Psoas muscle (tissue), 8 donors: Measurements from ENCODE around the gene MEG3. TPM values are rescaled to one million over a fixed set of nuclear protein-coding genes. Genes with fewer than 3 reads are reported as not detected.
A peak's percentile ranks its signal among the peaks of the same experiment; 100 is the strongest.

Experiments
- ATAC-seq, 4 donors: fragments of 200-7000 bp; cut with Tn5 transposase; one replicate each; pipeline ENCODE4 v1.9.1; 2020; ENCODE audit warnings: moderate library complexity in 3 of 4, mild to moderate bottlenecking in 2 of 4
- DNase-seq, 2 donors: peaks; one replicate each; pipeline ENCODE4 v3.0.0-alpha.2; 2020
- H3K27ac ChIP-seq: fragments of 200-600 bp; one replicate; pipeline ENCODE4 v1.8.0; 2022
- H3K27me3 ChIP-seq, 3 donors: fragments of 200-600 bp in 1 of 3; one replicate each; pipeline versions ENCODE4 v1.6.1 to v1.8.0; 2013 to 2022; ENCODE audit warnings: low read length in 2 of 3, mild to moderate bottlenecking in 2 of 3, moderate library complexity in 1 of 3; ENCODE audit not compliant: insufficient read depth in 3 of 3
- H3K36me3 ChIP-seq, 2 donors: fragments of 200-600 bp in 1 of 2; one replicate each; pipeline versions ENCODE4 v1.6.1 to v1.8.0; 2013 to 2022; ENCODE audit warnings: low read depth in 1 of 2, mild to moderate bottlenecking in 1 of 2, moderate library complexity in 1 of 2; ENCODE audit not compliant: insufficient read depth in 1 of 2
- H3K4me1 ChIP-seq: fragments of 200-600 bp; one replicate; pipeline ENCODE4 v1.8.0; 2022
- H3K4me3 ChIP-seq: fragments of 200-600 bp; one replicate; pipeline ENCODE4 v1.8.0; 2022; ENCODE audit warnings: mild to moderate bottlenecking
- H3K9me3 ChIP-seq: fragments of 200-600 bp; one replicate; pipeline ENCODE4 v1.8.0; 2022
- CTCF ChIP-seq: fragments of 200-600 bp; IDR thresholded peaks from one replicate; pipeline ENCODE4 v1.8.0; 2022; ENCODE audit warnings: antibody characterized with exemption
- WGBS, 3 donors: extraction: QIAGEN DNeasy Blood & Tissue Kit; methylation state at CpG; one replicate each; pipeline versions ENCODE4 v1.1.6 to v1.1.7; 2013; 5-methylcytosine and 5-hydroxymethylcytosine counted together
- intact Hi-C, 2 donors: fragments of 100-400 bp; cut with DNase I; formaldehyde crosslinking; loops; one replicate each; pipeline versions ENCODE4 v1.11.0 to v1.14.2; 2022
- polyA plus RNA-seq, 3 donors: library from polyadenylated mRNA; stranded (reverse); fragments of 200-250 nt; gene quantifications; one replicate each; pipeline ENCODE4 v1.2.3, GENCODE V29; 2013
- total RNA-seq, 4 donors: library from RNA; stranded (reverse); fragmentation: NEBNext Ultra II Directional in 2 of 4; extraction: Animal tissue kit (Norgen Biotek cat#: 25700) in 2 of 4; gene quantifications; one replicate each; pipeline versions ENCODE4 v1.2.1 to v1.2.4, GENCODE V29; 2021 to 2023
- donor health status: healthy with polysubstance abuse.
- donor health status: DM: no; HTN: no; CAD: no; lungs with moderate emphysema.
- donor health status: Bipolar disorder and iron deficiency.
- donor health status: healthy.
- donor health status: DM: yes; HTN: yes; CAD: no.
- donor health status: DM: no; HTN: no; CAD: no.
- donor health status: DM: no; HTN: no; CAD: no.
- donor health status: DM: yes; HTN: yes; CAD: no.

MEG3 gene
- total and polyA plus RNA-seq, 7 donors: 17.8 to 52.6 (median 24.9) TPM

GRCh38 chr14:100896369-100897060 lies 70.6 kb downstream of the MEG3 start:
- 55 to 68% (median 55%) methylated on average over 22 of the region's 22 CpGs for WGBS, 3 donors
- Histone ChIP-seq H3K4me1 (peaks cover 5% of the 10 kb centered on the region), H3K27me3 (peaks cover 0 to 24% (median 9%) of the 10 kb centered on the region in 3 donors), H3K4me3 (no peak overlapping the region), H3K27ac (no peak overlapping the region), H3K36me3 (no peaks in the 10 kb centered on the region), H3K9me3 (no peaks in the 10 kb centered on the region)
- intact Hi-C loops: no loop called here
- no peak for TF ChIP-seq CTCF
- DNase-seq (no peak), ATAC-seq (no peak)

- 66 to 80% (median 66%) methylated on average over 11 of the region's 11 CpGs for WGBS, 3 donors
- ATAC-seq (no peak), DNase-seq (no peak)
- Histone ChIP-seq H3K27me3 (peaks cover 0 to 37% (median 13%) of the 10 kb centered on the region in 3 donors), H3K36me3 (no peaks in the 10 kb centered on the region), H3K4me3 (no peak overlapping the region), H3K27ac (no peak overlapping the region), H3K9me3 (no peaks in the 10 kb centered on the region), H3K4me1 (peaks cover 5% of the 10 kb centered on the region)
- TF ChIP-seq CTCF: no peak
- intact Hi-C loops: loop anchor here in 1 of 2 donors (2.0 kb wide), 1 partner anchor 234 kb away; no protein-coding TSS in a partner anchor
These were observed 72.5 kb downstream of the MEG3 start for GRCh38 chr14:100898465-100898864.

- peaks cover 0 to 45% (median 13%) of the 10 kb centered on the region in 3 donors for H3K27me3 ChIP-seq
- 46 to 62% (median 57%) methylated on average over 21 of the region's 21 CpGs for WGBS, 3 donors
- TF ChIP-seq CTCF: no peak
These were observed 73.3 kb downstream of the MEG3 start for GRCh38 chr14:100898935-100899883.

GRCh38 chr14:100899884-100900771 lies 74.2 kb downstream of the MEG3 start:
- Histone ChIP-seq H3K36me3 (no peaks in the 10 kb centered on the region), H3K4me1 (peaks cover 5% of the 10 kb centered on the region), H3K27me3 (peaks cover 0 to 54% (median 13%) of the 10 kb centered on the region in 3 donors), H3K4me3 (no peak overlapping the region), H3K9me3 (no peaks in the 10 kb centered on the region), H3K27ac (no peak overlapping the region)
- 27 to 44% (median 28%) methylated on average over 19 of the region's 19 CpGs for WGBS, 3 donors
- intact Hi-C loops: loop anchor here in 1 of 2 donors (2.0 to 10.0 kb wide), 3 partner anchors 191 to 465 kb away; no protein-coding TSS in a partner anchor
- DNase-seq (no peak), ATAC-seq (peak; percentile 14 to 43 (median 30))
- no peak for TF ChIP-seq CTCF

More at GRCh38 chr14:100898935-100899883, 73.3 kb downstream of the MEG3 start:
- no peak overlapping the region for H3K4me3 ChIP-seq
- H3K4me1 ChIP-seq: peaks cover 5% of the 10 kb centered on the region
- H3K36me3 ChIP-seq: no peaks in the 10 kb centered on the region
- H3K9me3 ChIP-seq: no peaks in the 10 kb centered on the region
- ATAC-seq (peak in 2 of 4 donors; percentile 30 to 44), DNase-seq (no peak)
- no peak overlapping the region for H3K27ac ChIP-seq
- intact Hi-C loops: loop anchor here in 1 of 2 donors (2.0 kb wide), 1 partner anchor 234 kb away; no protein-coding TSS in a partner anchor
